ENCODE results near the gene CABP4.
"Not testable (repeated sequence)": the region's sequence is repeated elsewhere in the genome, so short reads cannot be mapped to it uniquely, and the experiment has no call there.

CABP4 gene

GRCh38 chr11:67452141-67452952 lies 2.8 kb upstream of the CABP4 start, which contains the start of gene GPR152:
GPR152 (minus strand) TSS chr11:67452729; CDS start chr11:67452724, 5 bp downstream.
- DNase-seq (ENCODE audit: low read depth in 1 of 2, low spot score in 1 of 2), result no peak

GRCh38 chr11:67453816-67454732 lies 1.1 kb upstream of the CABP4 start:
- no peak for DNase-seq (ENCODE audit: low read depth in 1 of 2, low spot score in 1 of 2)

- DNase-seq (ENCODE audit: low read depth in 1 of 2, low spot score in 1 of 2), result no peak
Observed at GRCh38 chr11:67456068-67456705, 1.0 kb downstream of the CABP4 start.

GRCh38 chr11:67457453-67457852 lies 2.3 kb downstream of the CABP4 start:
- no peak for DNase-seq (ENCODE audit: low read depth in 1 of 2, low spot score in 1 of 2)

- no peak for DNase-seq (ENCODE audit: low read depth in 1 of 2, low spot score in 1 of 2)
Observed at GRCh38 chr11:67458266-67458665, 3.1 kb downstream of the CABP4 start.

GRCh38 chr11:67463186-67463585 lies 8.0 kb downstream of the CABP4 start:
- DNase-seq (ENCODE audit: low read depth in 1 of 2, low spot score in 1 of 2), result no peak

GRCh38 chr11:67463680-67464410 lies 8.7 kb downstream of the CABP4 start:
- DNase-seq (ENCODE audit: low read depth in 1 of 2, low spot score in 1 of 2), result no peak

DNA sequence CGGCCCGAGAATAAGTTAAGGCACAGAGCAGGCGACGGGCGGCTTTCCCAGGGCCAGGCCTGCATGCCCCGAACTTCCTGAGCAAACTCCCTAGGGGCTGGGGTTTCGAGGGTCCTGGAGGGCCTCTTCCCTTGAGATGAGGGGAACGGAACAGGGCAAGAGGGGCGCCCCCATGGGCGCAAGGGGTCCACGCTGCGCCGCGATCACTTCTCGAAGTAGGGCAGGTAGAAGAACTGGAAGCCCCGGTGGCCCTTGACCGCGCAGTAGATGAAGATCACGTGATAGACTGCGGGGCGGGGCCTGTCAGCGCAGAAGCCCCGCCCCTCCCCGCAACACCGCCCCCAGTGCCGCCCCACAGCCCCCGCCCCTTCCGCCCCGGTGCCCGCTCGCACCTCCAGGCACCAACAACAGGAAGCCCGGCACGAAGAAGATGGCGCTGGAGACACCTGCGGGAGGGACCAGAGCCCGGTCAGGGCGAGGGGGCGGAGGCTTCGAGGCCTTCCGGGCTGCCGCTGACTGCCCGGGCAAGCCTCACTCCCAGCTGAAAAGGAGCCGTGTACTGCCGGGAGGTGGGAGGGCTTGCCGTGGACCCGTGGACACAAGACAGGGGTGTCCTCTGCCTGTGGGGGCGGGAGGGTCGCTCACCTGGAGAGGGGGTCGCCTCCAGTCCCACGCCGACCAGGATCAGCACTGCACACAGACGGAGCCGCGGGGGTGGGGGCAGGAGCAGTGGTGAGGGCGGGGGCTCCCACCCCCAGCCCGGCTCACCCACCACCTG lies 9.4 kb downstream of the CABP4 start:
- DNase-seq (ENCODE audit: low read depth in 1 of 2, low spot score in 1 of 2), result peak; percentile 78 to 88

GRCh38 chr11:67465189-67465510 lies 10.0 kb downstream of the CABP4 start:
- DNase-seq (ENCODE audit: low read depth in 1 of 2, low spot score in 1 of 2), result no peak

GRCh38 chr11:67465530-67465929 lies 10.4 kb downstream of the CABP4 start:
- DNase-seq (ENCODE audit: low read depth in 1 of 2, low spot score in 1 of 2), result not testable (repeated sequence)

DNA sequence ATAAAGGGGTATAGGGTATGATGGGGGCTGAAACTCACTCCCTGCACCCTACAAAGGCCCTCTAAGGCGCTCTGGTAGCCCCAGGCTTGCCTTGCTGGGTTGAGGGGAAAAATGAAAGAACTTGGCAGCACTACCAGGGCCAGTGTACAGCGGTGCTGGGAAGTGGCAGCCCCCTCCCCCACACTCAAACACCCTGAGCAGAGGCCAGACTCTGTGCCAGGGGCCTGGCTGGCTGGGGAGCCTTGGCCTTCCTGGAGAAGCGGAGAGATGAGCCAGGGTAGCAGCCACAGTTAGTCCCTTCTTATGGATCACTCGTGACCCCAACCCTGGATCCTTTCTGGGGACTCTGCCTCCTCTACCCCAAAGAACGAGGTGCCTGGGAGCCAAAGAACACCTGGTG lies 11.2 kb downstream of the CABP4 start:
- no peak for DNase-seq (ENCODE audit: low read depth in 1 of 2, low spot score in 1 of 2)

GRCh38 chr11:67466962-67467771 lies 12.0 kb downstream of the CABP4 start:
- DNase-seq (ENCODE audit: low read depth in 1 of 2, low spot score in 1 of 2), result no peak

- DNase-seq (ENCODE audit: low read depth in 1 of 2, low spot score in 1 of 2), result no peak
Observed at GRCh38 chr11:67468056-67468455, 12.9 kb downstream of the CABP4 start.

- no peak for DNase-seq (ENCODE audit: low read depth in 1 of 2, low spot score in 1 of 2)
Observed at GRCh38 chr11:67468456-67468758, 13.3 kb downstream of the CABP4 start.

- DNase-seq (ENCODE audit: low read depth in 1 of 2, low spot score in 1 of 2), result peak; percentile 88
Observed at GRCh38 chr11:67468759-67469507, 13.8 kb downstream of the CABP4 start, which contains the start of gene TMEM134. TMEM134 (minus strand) TSS chr11:67469251; CDS start chr11:67469192, 59 bp downstream.

DNA sequence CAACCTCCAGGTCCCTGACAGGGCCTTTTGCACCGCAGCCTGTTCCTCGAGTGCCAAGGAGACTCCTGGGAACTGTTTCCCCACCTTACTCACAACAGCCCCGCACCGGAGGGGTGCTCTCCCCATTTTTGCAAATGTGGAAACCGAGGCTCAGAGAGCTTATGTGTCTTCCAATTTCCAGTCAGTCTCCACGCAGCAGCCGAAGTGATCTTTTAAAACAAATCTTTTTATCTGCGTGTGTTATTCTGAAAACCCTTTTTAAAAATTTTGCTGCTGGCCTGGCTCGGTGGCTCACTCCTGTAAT lies 14.3 kb downstream of the CABP4 start:
- no peak for DNase-seq (ENCODE audit: low read depth in 1 of 2, low spot score in 1 of 2)

- DNase-seq (ENCODE audit: low read depth in 1 of 2, low spot score in 1 of 2), result no peak
Observed at GRCh38 chr11:67470337-67471002, 15.3 kb downstream of the CABP4 start.

DNA sequence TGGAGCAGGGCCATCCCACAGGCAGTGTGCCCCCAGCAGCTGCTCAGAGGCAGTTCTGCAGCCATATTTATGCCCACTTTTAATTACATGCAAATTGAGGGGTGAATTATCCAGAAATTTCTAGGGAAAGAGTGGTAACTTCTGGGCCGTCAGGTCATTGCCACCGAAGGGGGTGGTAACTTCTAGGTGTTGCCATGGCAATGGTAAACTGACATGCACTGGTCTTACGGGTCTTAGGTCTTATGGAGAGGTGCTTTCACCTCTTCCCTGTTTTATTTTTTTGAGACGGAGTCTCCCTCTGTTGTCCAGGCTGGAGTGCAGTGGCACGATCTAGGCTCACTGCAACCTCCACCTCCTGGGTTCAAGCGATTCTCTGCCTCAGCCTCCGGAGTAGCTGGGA lies 17.7 kb downstream of the CABP4 start:
- DNase-seq (ENCODE audit: low read depth in 1 of 2, low spot score in 1 of 2), result no peak
